Sigmoid colon (tissue), 7 donors: ENCODE results near the gene LIMA1. TPM values are rescaled to one million over a fixed set of nuclear protein-coding genes. Genes with fewer than 3 reads are reported as not detected.
"Not testable (repeated sequence)": the region's sequence is repeated elsewhere in the genome, so short reads cannot be mapped to it uniquely, and the experiment has no call there.

Source experiments
- DNase-seq: peaks from one replicate; pipeline ENCODE4 v3.0.0-alpha.2; 2019
- H3K27ac ChIP-seq, 4 donors: fragments of 200-600 bp; sonication (generic); one replicate each; pipeline ENCODE4 v1.5.1; 2016 to 2019; ENCODE audit warnings: mild to moderate bottlenecking in 1 of 4
- H3K27me3 ChIP-seq, 3 donors: fragments of 200-600 bp; sonication (generic); one replicate each; pipeline ENCODE4 v1.5.1; 2019; ENCODE audit warnings: mild to moderate bottlenecking in 1 of 3
- H3K36me3 ChIP-seq, 4 donors: fragments of 200-600 bp; sonication (generic); one replicate each; pipeline ENCODE4 v1.5.1; 2016 to 2019
- H3K4me1 ChIP-seq, 4 donors: fragments of 200-600 bp; sonication (generic); one replicate each; pipeline ENCODE4 v1.5.1; 2017 to 2019
- H3K4me3 ChIP-seq, 4 donors: fragments of 200-600 bp; sonication (generic); one replicate each; pipeline ENCODE4 v1.5.1; 2017 to 2019; ENCODE audit warnings: mild to moderate bottlenecking in 2 of 4, moderate library complexity in 1 of 4
- H3K9me3 ChIP-seq, 4 donors: fragments of 200-600 bp in 3 of 4; sonication (generic) in 3 of 4; one replicate each; pipeline versions ENCODE4 v1.5.1 to v1.6.1; 2013 to 2019
- CTCF ChIP-seq, 4 experiments: fragments of 450-650 bp in 3 of 4; fragments of 200-600 bp in 1 of 4; IDR thresholded peaks; one replicate each; pipeline ENCODE4 v1.5.1; 2016 to 2019; ENCODE audit warnings: antibody characterized with exemption in 4 of 4, mild to moderate bottlenecking in 3 of 4, moderate library complexity in 2 of 4
- EP300 ChIP-seq, 4 donors: sonication (generic); formaldehyde crosslinking; IDR thresholded peaks; one replicate each; pipeline ENCODE4 v1.6.1; 2017; ENCODE audit warnings: antibody characterized with exemption in 4 of 4
- POLR2A ChIP-seq, 2 donors: fragments of 450-650 bp; IDR thresholded peaks; one replicate each; pipeline ENCODE4 v1.6.1; 2016; ENCODE audit warnings: antibody characterized with exemption in 2 of 2, mild to moderate bottlenecking in 2 of 2, moderate library complexity in 2 of 2
- POLR2AphosphoS5 ChIP-seq, 4 donors: sonication (generic); formaldehyde crosslinking; IDR thresholded peaks; one replicate each; pipeline ENCODE4 v1.6.1; 2017; ENCODE audit warnings: antibody characterized with exemption in 4 of 4
- WGBS, 2 donors: extraction: QIAGEN DNeasy Blood & Tissue Kit; methylation state at CpG; one replicate each; pipeline ENCODE4 v1.1.7; 2013; 5-methylcytosine and 5-hydroxymethylcytosine counted together
- intact Hi-C: fragments of 100-400 bp; cut with DNase I; formaldehyde crosslinking; loops from one replicate; pipeline ENCODE4 v1.15.1; 2023
- polyA plus RNA-seq, 3 donors: library from polyadenylated mRNA; stranded (reverse); fragments of 200-250 nt; gene quantifications; one replicate each; pipeline ENCODE4 v1.2.3, GENCODE V29; 2013
- total RNA-seq, 4 donors: library from RNA; depleted of rRNA; stranded (reverse); fragments of >200 nt; gene quantifications; one replicate each; pipeline ENCODE4 v1.1.0, GENCODE V29; 2016
- donor health status: healthy with polysubstance abuse.
- donor health status: Bipolar disorder and iron deficiency.
- donor health status: healthy.

The LIMA1 gene
- total and polyA plus RNA-seq, 7 donors, result 39.7 to 181 (median 108) TPM

GRCh38 chr12:50162230-50162629, 121.1 kb downstream of the LIMA1 start:
- no peaks in the 10 kb centered on the region for H3K36me3 ChIP-seq
- H3K27me3 ChIP-seq, result no peaks in the 10 kb centered on the region
- H3K4me3 ChIP-seq, result no peak overlapping the region
- no peak for DNase-seq
- TF ChIP-seq CTCF (IDR thresholded peaks at IDR 0.05), result no peak
- TF ChIP-seq POLR2A (IDR thresholded peaks at IDR 0.05), result no peak
- TF ChIP-seq EP300 (IDR thresholded peaks at IDR 0.05), result no peak
- intact Hi-C loops, result no loop called here
- 84 to 86% methylated on average over 2 of the region's 2 CpGs for WGBS, 2 donors
- no peaks in the 10 kb centered on the region for H3K9me3 ChIP-seq
- peak overlapping the region in 2 of 4 donors; percentile 5 to 37 for H3K27ac ChIP-seq
- peaks cover 0 to 12% (median 11%) of the 10 kb centered on the region in 4 donors for H3K4me1 ChIP-seq

GRCh38 chr12:50160643-50161042, 122.7 kb downstream of the LIMA1 start:
- TF ChIP-seq EP300 (IDR thresholded peaks at IDR 0.05), result no peak
- TF ChIP-seq POLR2A (IDR thresholded peaks at IDR 0.05), result no peak
- TF ChIP-seq CTCF (IDR thresholded peaks at IDR 0.05), result no peak
- no peak for TF ChIP-seq POLR2AphosphoS5 (IDR thresholded peaks at IDR 0.05)
- Histone ChIP-seq H3K9me3 (no peaks in the 10 kb centered on the region), H3K27ac (no peak overlapping the region), H3K4me1 (peaks cover 0 to 3% (median under 1%) of the 10 kb centered on the region in 4 donors), H3K27me3 (no peaks in the 10 kb centered on the region), H3K4me3 (no peak overlapping the region), H3K36me3 (no peaks in the 10 kb centered on the region)
- intact Hi-C loops, result no loop called here
- no peak for DNase-seq

- intact Hi-C loops, result no loop called here
- H3K27me3 ChIP-seq, result no peaks in the 10 kb centered on the region
- H3K36me3 ChIP-seq, result no peaks in the 10 kb centered on the region
- DNase-seq, result no peak
- no peaks in the 10 kb centered on the region for H3K4me1 ChIP-seq
- H3K9me3 ChIP-seq, result no peaks in the 10 kb centered on the region
- H3K27ac ChIP-seq, result no peak overlapping the region
- H3K4me3 ChIP-seq, result no peak overlapping the region
- 92 to 94% methylated on average over 2 of the region's 2 CpGs for WGBS, 2 donors
- no peak for TF ChIP-seq POLR2A (IDR thresholded peaks at IDR 0.05)
- TF ChIP-seq CTCF (IDR thresholded peaks at IDR 0.05), result no peak
- no peak for TF ChIP-seq EP300 (IDR thresholded peaks at IDR 0.05)
- no peak for TF ChIP-seq POLR2AphosphoS5 (IDR thresholded peaks at IDR 0.05)
Measured at GRCh38 chr12:50157259-50157658, 126.1 kb downstream of the LIMA1 start.

GRCh38 chr12:50156641-50157040, 126.7 kb downstream of the LIMA1 start:
- Histone ChIP-seq H3K36me3 (no peaks in the 10 kb centered on the region), H3K9me3 (no peaks in the 10 kb centered on the region), H3K4me3 (no peak overlapping the region), H3K27ac (no peak overlapping the region), H3K4me1 (no peaks in the 10 kb centered on the region), H3K27me3 (no peaks in the 10 kb centered on the region)
- intact Hi-C loops, result no loop called here
- DNase-seq, result no peak
- TF ChIP-seq POLR2A (IDR thresholded peaks at IDR 0.05) (no peak), EP300 (IDR thresholded peaks at IDR 0.05) (no peak), CTCF (IDR thresholded peaks at IDR 0.05) (no peak), POLR2AphosphoS5 (IDR thresholded peaks at IDR 0.05) (no peak)

- intact Hi-C loops, H3K4me1 ChIP-seq, DNase-seq, H3K27me3 ChIP-seq, H3K4me3 ChIP-seq, H3K36me3 ChIP-seq, H3K9me3 ChIP-seq, H3K27ac ChIP-seq: not testable (repeated sequence)
- 92 to 97% methylated on average over 5 of the region's 5 CpGs for WGBS, 2 donors
Measured at GRCh38 chr12:50154947-50155346, 128.4 kb downstream of the LIMA1 start.
